WTC11 (cell line): Measurements from ENCODE around the gene TNRC6C. TPM values are rescaled to one million over a fixed set of nuclear protein-coding genes. Genes with fewer than 3 reads are reported as not detected.

ENCODE experiments used
- ATAC-seq: fragments of 200-7000 bp; cut with Tn5 transposase; 2 replicates; pipeline ENCODE4 v1.10.0; 2021; ENCODE audit warnings: mild to moderate bottlenecking, moderate library complexity
- CTCF ChIA-PET: fragments of 300-600 bp; sonication (Branson Sonifier 250); formaldehyde crosslinking; loops from one replicate; lab custom pipeline; 2021; ENCODE audit warnings: antibody characterized with exemption; lab: Charles Lee
- POLR2A ChIA-PET: fragments of 350-600 bp; sonication (Branson Sonifier 250); formaldehyde crosslinking; loops from one replicate; lab custom pipeline; 2021; ENCODE audit warnings: antibody characterized with exemption; lab: Charles Lee
- DNase-seq: peaks from one replicate; pipeline ENCODE4 v3.0.0; 2021; ENCODE audit warnings: low spot score
- H3K27ac Mint-ChIP-seq: 2 replicates; pipeline ENCODE4 v1.8.0; 2021; ENCODE audit warnings: mixed read lengths
- H3K27me3 Mint-ChIP-seq: 2 replicates; pipeline ENCODE4 v1.8.0; 2021; ENCODE audit warnings: low read depth, mild to moderate bottlenecking, moderate library complexity, mixed read lengths
- H3K36me3 Mint-ChIP-seq: 2 replicates; pipeline ENCODE4 v1.8.0; 2021; ENCODE audit warnings: mixed read lengths
- H3K4me1 Mint-ChIP-seq: 2 replicates; pipeline ENCODE4 v1.8.0; 2022; ENCODE audit warnings: mixed read lengths
- H3K4me3 Mint-ChIP-seq: 2 replicates; pipeline ENCODE4 v1.8.0; 2021; ENCODE audit warnings: mild to moderate bottlenecking, moderate library complexity, mixed read lengths
- H3K9me3 Mint-ChIP-seq: 2 replicates; pipeline ENCODE4 v1.8.0; 2021; ENCODE audit warnings: mixed read lengths
- ATF2 ChIP-seq: sonication (generic); formaldehyde crosslinking; IDR thresholded peaks from 2 replicates; pipeline ENCODE4 v1.8.1; 2022; ENCODE audit warnings: low read depth, missing genetic modification reagents, borderline replicate concordance
- E2F4 ChIP-seq: sonication (generic); formaldehyde crosslinking; IDR thresholded peaks from 2 replicates; pipeline ENCODE4 v1.8.1; 2022; ENCODE audit warnings: low read depth, mild to moderate bottlenecking, moderate library complexity, missing genetic modification reagents, borderline replicate concordance
- EMX1 ChIP-seq: fragments of 250-450 bp; sonication (Bioruptor Pico); IDR thresholded peaks from 2 replicates; pipeline ENCODE4 v1.8.0; 2021; ENCODE audit warnings: mild to moderate bottlenecking
- FOXK1 ChIP-seq: sonication (generic); formaldehyde crosslinking; IDR thresholded peaks from 2 replicates; pipeline ENCODE4 v1.8.0; 2022; ENCODE audit warnings: mild to moderate bottlenecking, moderate library complexity, missing genetic modification reagents
- GTF2I ChIP-seq: fragments of 250-450 bp; sonication (Bioruptor Pico); conservative IDR thresholded peaks from 2 replicates; pipeline ENCODE4 v1.4.0; 2021; ENCODE audit warnings: mild to moderate bottlenecking
- IRF1 ChIP-seq: sonication (generic); formaldehyde crosslinking; IDR thresholded peaks from 2 replicates; pipeline ENCODE4 v1.8.0; 2023; ENCODE audit warnings: missing genetic modification reagents
- IRF2 ChIP-seq: sonication (generic); formaldehyde crosslinking; IDR thresholded peaks from 2 replicates; pipeline ENCODE4 v1.8.0; 2022; ENCODE audit warnings: low read depth, missing genetic modification reagents, borderline replicate concordance
- PRDM15 ChIP-seq: sonication (generic); formaldehyde crosslinking; IDR thresholded peaks from 2 replicates; pipeline ENCODE4 v1.8.0; 2022; ENCODE audit warnings: missing genetic modification reagents
- PRRX2 ChIP-seq: fragments of 250-450 bp; sonication (Bioruptor Pico); IDR thresholded peaks from 2 replicates; pipeline ENCODE4 v1.8.0; 2021; ENCODE audit warnings: mild to moderate bottlenecking
- RELA ChIP-seq: sonication (generic); formaldehyde crosslinking; IDR thresholded peaks from 2 replicates; pipeline ENCODE4 v1.8.1; 2022; ENCODE audit warnings: missing genetic modification reagents, mild to moderate bottlenecking, borderline replicate concordance
- SOX15 ChIP-seq: fragments of 250-450 bp; sonication (Bioruptor Pico); IDR thresholded peaks from 2 replicates; pipeline ENCODE4 v1.9.0; 2021; ENCODE audit warnings: mild to moderate bottlenecking
- ZNF121 ChIP-seq: sonication (generic); formaldehyde crosslinking; IDR thresholded peaks from 2 replicates; pipeline ENCODE4 v1.8.0; 2023; ENCODE audit warnings: missing genetic modification reagents
- ZNF138 ChIP-seq: sonication (generic); formaldehyde crosslinking; conservative IDR thresholded peaks from 2 replicates; pipeline ENCODE4 v1.8.1; 2022; ENCODE audit warnings: mild to moderate bottlenecking, moderate library complexity, missing genetic modification reagents
- ZNF281 ChIP-seq: sonication (generic); formaldehyde crosslinking; IDR thresholded peaks from 2 replicates; pipeline ENCODE4 v1.8.0; 2023; ENCODE audit warnings: mild to moderate bottlenecking, missing genetic modification reagents
- ZNF416 ChIP-seq: fragments of 250-450 bp; sonication (Bioruptor Pico); IDR thresholded peaks from 2 replicates; pipeline ENCODE4 v1.9.0; 2021; ENCODE audit warnings: mild to moderate bottlenecking, inconsistent platforms
- ZNF425 ChIP-seq: fragments of 250-450 bp; sonication (Bioruptor Pico); conservative IDR thresholded peaks from 2 replicates; pipeline ENCODE4 v1.9.0; 2021; ENCODE audit warnings: mild to moderate bottlenecking
- total RNA-seq: library from RNA; stranded (reverse); gene quantifications from 3 replicates; pipeline ENCODE4 v1.2.3, GENCODE V29; 2021

TNRC6C gene
- total RNA-seq, 1 experiment from 2014 or later: 52.3 TPM

- no peak overlapping the region for H3K27ac Mint-ChIP-seq
- POLR2A ChIA-PET: no interaction called here
- TF ChIP-seq ZNF425 (CRISPR knock-in tag) (no peak), ZNF281 (CRISPR knock-in tag) (no peak), ZNF138 (CRISPR knock-in tag) (no peak), PRRX2 (CRISPR knock-in tag) (no peak), SOX15 (CRISPR knock-in tag) (no peak), RELA (no peak), PRDM15 (no peak), IRF1 (CRISPR knock-in tag) (no peak), GTF2I (CRISPR knock-in tag) (no peak), E2F4 (CRISPR knock-in tag) (no peak), ZNF121 (no peak), ATF2 (CRISPR knock-in tag) (no peak), IRF2 (CRISPR knock-in tag) (no peak), ZNF416 (CRISPR knock-in tag) (no peak), EMX1 (CRISPR knock-in tag) (no peak), FOXK1 (CRISPR knock-in tag) (no peak)
- ATAC-seq: no peak
- H3K4me3 Mint-ChIP-seq: no peak overlapping the region
- CTCF ChIA-PET: no interaction called here
- H3K9me3 Mint-ChIP-seq: no peaks in the 10 kb centered on the region
- DNase-seq: no peak
- H3K36me3 Mint-ChIP-seq: no peaks in the 10 kb centered on the region
- H3K27me3 Mint-ChIP-seq: no peaks in the 10 kb centered on the region
- H3K4me1 Mint-ChIP-seq: no peaks in the 10 kb centered on the region
These were observed 189.0 kb downstream of the TNRC6C start for GRCh38 chr17:78147315-78147998.
